A673 (cell line): Measurements from ENCODE around the gene MXD3.

Source experiments
- EZH2 ChIP-seq: fragments of 200-600 bp; sonication (generic); IDR thresholded peaks from 2 replicates; pipeline ENCODE4 v1.6.1; 2017; ENCODE audit warnings: borderline replicate concordance, low read depth, mild to moderate bottlenecking, mixed read lengths, antibody characterized with exemption, low read length; ENCODE audit not compliant: poor library complexity, severe bottlenecking
- TF ChIP-seq, protein P1 (sequence below): fragments of 300-800, 200-600 bp; sonication (generic); conservative IDR thresholded peaks from 2 replicates; pipeline ENCODE4 v1.5.1; 2017; ENCODE audit warnings: low read depth, mild to moderate bottlenecking, antibody characterized with exemption, low read length, moderate library complexity, mixed read lengths

DNA sequence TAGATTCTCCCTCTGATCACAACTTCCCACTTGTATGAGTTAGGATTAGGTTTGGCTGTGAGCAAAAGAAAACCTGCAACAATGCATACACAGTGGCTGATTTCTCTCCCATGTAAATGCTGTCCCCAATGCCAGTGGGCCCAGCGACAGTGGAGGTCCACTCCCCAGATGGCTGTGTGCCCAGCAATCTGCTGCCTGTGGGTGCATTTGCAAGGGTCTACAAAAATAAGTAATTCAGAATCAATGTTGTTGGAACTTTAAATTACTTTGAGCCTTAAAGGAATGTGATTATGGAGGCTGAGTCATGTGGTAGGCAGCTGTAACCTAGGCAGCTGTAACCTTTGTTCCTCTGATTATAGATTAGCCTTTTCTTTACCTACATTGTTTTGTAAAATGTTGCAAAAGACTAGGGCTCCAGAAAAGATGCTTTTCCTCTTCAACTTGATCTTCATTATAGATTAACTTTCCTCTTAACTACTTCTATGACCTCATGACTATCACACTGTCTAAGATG lies 14.2 kb upstream of the MXD3 start:
- TF ChIP-seq, protein P1, sequence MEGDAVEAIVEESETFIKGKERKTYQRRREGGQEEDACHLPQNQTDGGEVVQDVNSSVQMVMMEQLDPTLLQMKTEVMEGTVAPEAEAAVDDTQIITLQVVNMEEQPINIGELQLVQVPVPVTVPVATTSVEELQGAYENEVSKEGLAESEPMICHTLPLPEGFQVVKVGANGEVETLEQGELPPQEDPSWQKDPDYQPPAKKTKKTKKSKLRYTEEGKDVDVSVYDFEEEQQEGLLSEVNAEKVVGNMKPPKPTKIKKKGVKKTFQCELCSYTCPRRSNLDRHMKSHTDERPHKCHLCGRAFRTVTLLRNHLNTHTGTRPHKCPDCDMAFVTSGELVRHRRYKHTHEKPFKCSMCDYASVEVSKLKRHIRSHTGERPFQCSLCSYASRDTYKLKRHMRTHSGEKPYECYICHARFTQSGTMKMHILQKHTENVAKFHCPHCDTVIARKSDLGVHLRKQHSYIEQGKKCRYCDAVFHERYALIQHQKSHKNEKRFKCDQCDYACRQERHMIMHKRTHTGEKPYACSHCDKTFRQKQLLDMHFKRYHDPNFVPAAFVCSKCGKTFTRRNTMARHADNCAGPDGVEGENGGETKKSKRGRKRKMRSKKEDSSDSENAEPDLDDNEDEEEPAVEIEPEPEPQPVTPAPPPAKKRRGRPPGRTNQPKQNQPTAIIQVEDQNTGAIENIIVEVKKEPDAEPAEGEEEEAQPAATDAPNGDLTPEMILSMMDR, result no peak
- TF ChIP-seq EZH2, result no peak
